GM21529 (cell line): ENCODE data around the gene SFMBT1.

ENCODE experiments used
- ATAC-seq: cut with Tn5 transposase; IDR thresholded peaks from one replicate; pipeline ENCODE4 v1.9.1; 2021; ENCODE audit not compliant: unreplicated experiment

The SFMBT1 gene

DNA sequence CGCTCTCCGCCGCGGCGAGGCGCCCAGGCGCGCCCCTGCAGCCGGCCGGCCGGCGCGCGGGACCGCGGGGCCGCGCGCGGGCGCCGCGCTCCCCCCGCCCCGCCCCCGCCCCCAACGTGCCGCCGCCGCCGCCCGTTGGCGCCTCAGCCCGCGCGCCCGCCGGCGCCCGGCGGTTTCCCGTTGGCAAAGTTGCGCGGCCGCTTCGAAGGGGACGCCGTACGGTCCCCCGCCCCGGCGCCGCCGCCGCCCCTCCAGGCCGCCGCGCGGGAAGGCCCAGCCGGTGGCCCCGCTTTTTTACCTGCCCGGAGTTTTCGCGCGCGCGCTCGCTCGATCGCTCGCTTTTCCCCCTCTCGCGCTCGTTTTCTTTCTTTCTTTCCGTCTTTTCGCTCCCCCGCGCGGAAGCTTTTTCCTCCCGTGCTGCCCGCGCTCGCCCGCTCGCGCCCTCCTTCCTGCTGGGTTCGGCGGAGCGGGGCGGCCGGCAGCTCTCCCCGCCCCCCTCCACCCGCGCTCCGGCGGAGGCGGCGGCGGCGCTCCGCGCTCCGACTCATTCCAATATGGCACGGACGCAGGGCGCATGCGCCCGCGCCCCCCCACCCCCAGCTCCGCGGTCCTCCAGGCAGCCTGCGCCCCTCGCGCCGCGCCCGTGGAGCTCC is at the start of gene SFMBT1:
Gene SFMBT1, minus strand, starts transcription at position 556 of the 653 bp plus-strand sequence. CDS start 76,945 bp downstream, outside the sequence.
- peak; percentile 44 for ATAC-seq

- no peak for ATAC-seq
Observed at GRCh38 chr3:53092942-53093341, 47.1 kb upstream of the SFMBT1 start.

DNA sequence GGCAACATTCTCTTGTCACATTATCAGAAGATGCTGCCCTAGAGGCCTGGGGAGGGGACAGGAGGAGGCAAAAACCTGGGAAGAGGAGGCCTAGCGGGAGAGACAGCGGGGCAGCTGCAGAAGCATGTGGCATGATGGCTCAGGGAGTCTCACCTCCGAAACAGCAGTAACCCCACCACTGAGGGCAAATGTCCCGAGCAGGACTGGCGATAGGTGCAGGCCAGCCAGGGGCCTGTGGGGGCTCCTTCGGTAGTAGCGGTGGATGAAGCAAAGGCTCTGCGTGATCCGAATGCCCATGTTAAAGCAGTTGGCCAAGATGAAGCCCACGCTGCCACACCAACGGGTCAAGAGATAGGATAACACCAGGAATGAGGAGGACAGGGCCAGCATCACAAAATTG is 46.3 kb upstream of the SFMBT1 start:
- no peak for ATAC-seq

DNA sequence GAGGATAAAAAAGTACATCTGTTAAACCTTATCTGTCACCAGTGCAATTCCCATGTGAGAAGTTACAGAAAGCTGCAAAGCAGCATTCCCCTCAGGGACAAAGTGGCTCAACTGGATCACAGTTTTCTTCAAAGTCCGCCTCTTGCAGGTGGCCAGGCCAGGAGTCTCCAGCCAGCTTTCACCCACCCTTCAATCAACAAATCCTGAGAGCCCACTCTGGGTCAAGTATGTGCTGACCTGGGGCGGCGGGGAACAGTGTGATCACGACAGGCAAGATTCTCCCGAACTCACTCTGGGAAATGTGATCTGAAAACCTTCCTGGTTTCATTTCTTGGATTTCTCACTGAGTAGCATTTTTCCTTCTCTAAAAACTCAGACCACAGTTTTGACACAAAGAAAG is 45.1 kb upstream of the SFMBT1 start:
- ATAC-seq: no peak

- no peak for ATAC-seq
Observed at GRCh38 chr3:53089511-53089910, 43.6 kb upstream of the SFMBT1 start.

GRCh38 chr3:53085476-53085875 is 39.6 kb upstream of the SFMBT1 start:
- ATAC-seq: no peak

GRCh38 chr3:53084310-53085001 is 38.6 kb upstream of the SFMBT1 start:
- no peak for ATAC-seq

GRCh38 chr3:53083949-53084309 is 38.1 kb upstream of the SFMBT1 start:
- no peak for ATAC-seq

DNA sequence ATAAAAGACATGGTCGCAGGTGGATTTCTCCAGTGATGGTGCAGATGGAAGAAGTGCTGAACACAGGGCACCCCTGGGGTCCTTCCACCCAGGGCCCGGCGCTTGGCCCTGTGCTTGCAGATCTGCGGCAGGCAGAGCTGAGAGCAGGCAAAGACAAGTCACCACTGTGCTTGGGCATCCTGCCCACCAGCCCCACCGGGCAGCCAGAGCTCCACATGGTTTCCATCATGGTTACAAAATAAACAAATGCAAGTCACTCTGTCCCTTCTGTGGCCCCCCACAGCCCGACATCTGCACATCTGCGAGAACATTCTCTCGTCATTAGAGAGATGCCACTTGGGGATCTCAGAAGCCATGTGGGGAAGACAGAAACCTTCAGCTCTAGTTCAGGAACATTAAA is 37.6 kb upstream of the SFMBT1 start:
- ATAC-seq: no peak

GRCh38 chr3:53082736-53083135 is 36.9 kb upstream of the SFMBT1 start:
- ATAC-seq: no peak

GRCh38 chr3:53081318-53081717 is 35.4 kb upstream of the SFMBT1 start:
- ATAC-seq: no peak

- no peak for ATAC-seq
Observed at GRCh38 chr3:53080612-53081205, 34.8 kb upstream of the SFMBT1 start.

DNA sequence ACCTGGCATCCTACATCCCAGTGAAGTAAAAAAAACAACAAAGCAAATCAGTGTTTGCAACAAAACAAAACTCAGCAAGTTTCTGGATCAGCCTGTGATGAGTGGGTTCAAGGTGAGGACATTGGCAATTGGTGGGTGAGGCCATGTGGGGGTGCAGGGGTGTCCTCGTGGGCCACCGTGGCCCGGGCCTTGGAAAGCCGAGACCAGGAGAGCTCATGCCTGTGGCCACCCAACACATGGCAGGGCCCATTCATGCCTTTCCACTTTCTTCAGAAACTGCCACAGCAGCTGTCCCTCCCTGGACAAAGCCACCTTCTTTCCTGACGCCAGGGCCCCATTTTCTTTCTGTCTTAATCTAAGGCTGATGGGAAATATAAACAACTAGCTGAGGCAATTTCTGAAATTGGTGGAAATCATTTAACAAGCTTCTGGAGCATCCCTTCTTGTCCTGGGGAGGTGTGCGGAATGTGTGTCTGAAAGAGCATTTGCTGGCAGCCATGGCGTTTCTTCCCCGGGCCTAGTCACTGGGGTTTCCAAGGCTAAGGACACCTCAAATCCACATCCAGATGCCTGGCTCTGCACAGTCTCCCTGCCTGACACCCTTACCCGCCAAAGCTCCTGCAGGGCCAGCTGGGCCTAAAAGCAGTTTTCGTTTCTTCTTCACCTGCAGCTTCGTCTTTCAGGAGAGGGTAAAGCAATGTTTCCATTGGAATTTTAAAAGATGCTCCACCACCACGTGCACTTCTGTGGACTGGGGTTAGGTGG is 34.1 kb upstream of the SFMBT1 start:
- no peak for ATAC-seq

DNA sequence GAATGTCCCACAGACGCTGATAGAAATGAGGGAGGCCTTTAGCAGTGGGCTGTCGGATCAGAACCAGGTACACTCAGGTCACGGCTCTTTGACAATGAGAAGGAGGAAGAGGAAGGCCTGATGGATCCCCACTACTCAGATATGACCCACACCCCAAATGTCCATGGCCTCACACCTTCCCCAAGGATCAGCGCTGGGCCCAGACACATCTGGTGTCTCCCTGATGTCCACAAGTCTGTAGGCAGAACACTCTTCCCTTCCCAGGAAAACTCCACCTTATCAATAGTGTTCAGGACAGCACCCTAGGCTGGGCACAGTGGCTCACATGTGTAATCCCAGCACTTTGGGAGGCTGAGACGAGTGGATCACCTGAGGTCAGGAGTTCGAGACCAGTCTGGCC is 33.3 kb upstream of the SFMBT1 start:
- no peak for ATAC-seq

DNA sequence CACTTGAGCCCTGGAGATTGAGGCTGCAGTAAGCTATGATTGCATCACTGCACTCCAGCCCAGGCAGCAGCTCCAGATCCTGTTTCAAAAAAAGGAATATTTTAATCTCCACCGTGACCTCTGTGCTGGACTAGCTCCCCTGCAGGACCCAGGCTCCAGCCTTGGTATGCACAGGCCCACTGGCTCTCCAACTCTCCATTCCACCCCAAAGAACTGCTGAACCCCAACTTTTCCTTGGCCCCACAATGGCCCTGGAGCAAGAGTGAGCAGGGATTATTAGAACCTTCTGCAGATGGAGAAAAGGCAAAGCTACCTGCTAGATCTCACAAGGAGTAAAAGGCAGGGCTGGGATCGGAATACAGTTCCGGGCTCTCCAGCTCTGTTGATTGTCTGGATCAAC is 32.8 kb upstream of the SFMBT1 start:
- no peak for ATAC-seq

DNA sequence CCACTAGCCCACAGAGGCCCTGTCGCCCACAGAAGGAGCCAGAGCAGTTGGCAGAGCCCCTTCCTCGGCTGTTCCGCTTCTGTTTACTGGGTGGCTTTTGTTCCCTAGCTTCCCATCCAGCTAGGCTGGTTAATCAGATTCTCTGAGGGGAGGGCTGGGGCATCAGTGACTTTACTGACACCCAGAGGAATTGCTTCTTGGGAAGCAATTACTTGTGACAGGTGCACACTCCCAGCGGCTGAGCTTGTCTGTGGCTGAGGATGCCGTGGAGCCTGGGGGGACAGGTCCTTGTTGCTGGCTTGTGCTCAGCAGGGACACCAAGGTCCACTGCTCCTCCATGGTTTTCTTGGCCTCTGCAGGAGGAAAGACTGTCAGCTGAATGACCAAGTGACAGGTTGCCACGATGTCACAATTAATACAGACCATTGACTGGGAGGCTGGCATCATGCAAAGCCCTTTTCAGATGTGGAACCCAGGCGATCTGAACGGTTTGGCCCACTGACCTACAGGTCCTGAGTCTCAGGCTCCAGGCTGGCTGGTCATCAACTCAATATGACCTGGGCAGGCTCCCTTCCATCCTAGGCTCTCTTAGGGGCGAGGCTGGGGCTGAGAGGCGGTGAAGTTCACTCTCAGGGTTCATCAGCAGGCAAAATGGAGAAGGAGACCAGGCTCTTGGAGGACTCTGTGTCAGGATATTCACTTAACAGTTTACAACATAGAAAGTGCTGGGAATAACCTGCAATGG is 31.8 kb upstream of the SFMBT1 start:
- no peak for ATAC-seq

- ATAC-seq: no peak
Observed at GRCh38 chr3:53075743-53076140, 29.9 kb upstream of the SFMBT1 start.

DNA sequence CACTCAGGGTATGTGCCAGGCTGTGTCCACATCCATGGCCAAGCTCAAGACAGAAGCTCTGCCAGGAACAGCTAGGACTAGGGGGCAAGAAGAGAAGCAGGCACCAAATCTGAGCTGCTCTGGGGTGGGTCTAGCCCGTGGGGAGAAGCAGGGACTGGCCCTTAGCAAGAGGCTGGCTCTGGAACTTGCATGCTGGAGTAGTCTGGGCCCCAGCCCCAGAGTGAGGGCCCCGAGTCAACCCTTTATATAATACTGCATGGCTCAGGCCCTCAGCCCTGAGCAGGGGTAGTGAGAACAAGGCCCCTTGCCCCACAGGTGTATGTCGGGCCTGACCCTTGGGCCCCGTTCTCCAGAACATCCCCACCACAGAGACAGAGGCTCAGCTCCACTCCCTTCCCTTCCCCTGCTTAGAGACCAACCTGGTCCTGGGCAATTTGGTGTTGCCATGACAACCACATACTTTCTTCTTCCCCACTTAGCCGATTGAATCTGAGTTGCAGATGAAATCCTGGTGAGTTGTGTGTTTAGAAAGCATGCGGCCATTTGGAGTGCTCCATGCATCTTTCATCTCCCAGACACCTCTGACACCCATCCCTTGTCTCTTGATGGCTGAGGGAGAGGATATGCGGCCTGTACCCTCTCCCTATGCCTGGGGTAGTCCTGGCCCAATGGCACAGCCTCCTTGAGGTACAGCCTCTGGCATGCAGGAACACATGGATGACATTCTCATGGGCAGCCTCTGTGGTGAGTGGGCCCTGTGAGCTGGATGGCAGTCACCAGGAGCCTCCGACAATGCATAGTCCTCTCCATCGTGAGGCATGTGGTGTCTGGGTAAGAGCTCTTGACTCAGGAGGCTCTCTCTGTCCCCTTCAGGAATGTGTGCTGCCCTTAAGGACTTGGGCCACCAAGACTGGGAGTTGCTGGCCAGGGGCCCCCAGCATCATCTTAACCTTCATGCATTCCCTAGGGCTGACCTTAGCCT is 29.2 kb upstream of the SFMBT1 start:
- no peak for ATAC-seq

DNA sequence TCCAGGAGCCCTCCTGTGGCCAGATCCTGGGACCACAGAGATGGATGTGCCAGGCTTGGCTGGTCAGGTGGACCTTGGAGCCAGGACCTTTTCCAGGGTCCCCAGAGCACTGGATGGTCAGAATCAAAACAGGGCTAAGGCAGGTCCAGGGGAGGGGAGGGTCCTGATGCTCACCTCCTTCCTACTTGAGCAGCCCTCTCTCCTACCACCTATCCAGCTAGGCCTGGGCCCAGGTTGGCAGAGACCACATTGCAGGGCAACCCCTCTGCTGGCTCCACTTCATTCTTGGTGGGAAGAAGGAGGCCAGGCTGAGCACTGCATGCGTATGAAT is 28.5 kb upstream of the SFMBT1 start:
- no peak for ATAC-seq
